Trophoblast cell (in vitro differentiated cells and primary cell): ENCODE measurements around the gene HYAL2.
A peak's percentile ranks its signal among the peaks of the same experiment; 100 is the strongest.

Source experiments
- DNase-seq, 2 donors: peaks; one replicate each; pipeline ENCODE4 v3.0.0-alpha.2; 2016
- H2AFZ ChIP-seq: 2 replicates; pipeline ENCODE4 v1.6.1; 2013; ENCODE audit warnings: low read length, moderate library complexity, mild to moderate bottlenecking; ENCODE audit not compliant: insufficient read depth, poor library complexity
- H2AK5ac ChIP-seq: 2 replicates; pipeline ENCODE4 v1.6.1; 2013; ENCODE audit warnings: mild to moderate bottlenecking, low read length
- H2BK120ac ChIP-seq: 2 replicates; pipeline ENCODE4 v1.6.1; 2013; ENCODE audit warnings: low read length, mild to moderate bottlenecking, moderate library complexity; ENCODE audit not compliant: insufficient read depth, poor library complexity
- H2BK12ac ChIP-seq: 2 replicates; pipeline ENCODE4 v1.6.1; 2013; ENCODE audit warnings: mild to moderate bottlenecking, low read length, moderate library complexity
- H2BK5ac ChIP-seq: 2 replicates; pipeline ENCODE4 v1.6.1; 2013; ENCODE audit warnings: low read length, low read depth, moderate library complexity, mild to moderate bottlenecking; ENCODE audit not compliant: poor library complexity
- H3K14ac ChIP-seq: 2 replicates; pipeline ENCODE4 v1.6.1; 2013; ENCODE audit warnings: mild to moderate bottlenecking, low read length
- H3K18ac ChIP-seq: 2 replicates; pipeline ENCODE4 v1.6.1; 2013; ENCODE audit warnings: mild to moderate bottlenecking, low read length
- H3K23ac ChIP-seq: 2 replicates; pipeline ENCODE4 v1.6.1; 2013; ENCODE audit warnings: low read length
- H3K27ac ChIP-seq: 2 replicates; pipeline ENCODE4 v1.5.1; 2013; ENCODE audit warnings: low read depth, mild to moderate bottlenecking, inconsistent platforms, low read length, moderate library complexity
- H3K27me3 ChIP-seq: 2 replicates; pipeline ENCODE4 v1.6.1; 2013; ENCODE audit warnings: inconsistent platforms, mild to moderate bottlenecking, low read length, moderate library complexity; ENCODE audit not compliant: insufficient read depth
- H3K36me3 ChIP-seq, 2 experiments: 1 replicate in 1 of 2; 2 replicates in 1 of 2; pipeline ENCODE4 v1.6.1; 2013; ENCODE audit warnings: low read length in 2 of 2, mild to moderate bottlenecking in 2 of 2, moderate library complexity in 1 of 2; ENCODE audit not compliant: insufficient read depth in 2 of 2, control insufficient read depth in 1 of 2
- H3K4ac ChIP-seq: 2 replicates; pipeline ENCODE4 v1.6.1; 2013; ENCODE audit warnings: low read depth, mild to moderate bottlenecking, low read length, moderate library complexity
- H3K4me1 ChIP-seq, 2 experiments: 1 replicate in 1 of 2; 2 replicates in 1 of 2; pipeline ENCODE4 v1.6.1; 2013; ENCODE audit warnings: low read length in 2 of 2, mild to moderate bottlenecking in 2 of 2, moderate library complexity in 1 of 2; ENCODE audit not compliant: insufficient read depth in 2 of 2, control insufficient read depth in 1 of 2
- H3K4me2 ChIP-seq: 2 replicates; pipeline ENCODE4 v1.6.1; 2013; ENCODE audit warnings: inconsistent platforms, mild to moderate bottlenecking, low read length, moderate library complexity
- H3K4me3 ChIP-seq: 2 replicates; pipeline ENCODE4 v1.5.1; 2013; ENCODE audit warnings: mild to moderate bottlenecking, low read depth, low read length, inconsistent platforms
- H3K79me1 ChIP-seq: one replicate; pipeline ENCODE4 v1.6.1; 2013; ENCODE audit warnings: low read length
- H3K79me2 ChIP-seq: 2 replicates; pipeline ENCODE4 v1.6.1; 2013; ENCODE audit warnings: low read length, mild to moderate bottlenecking; ENCODE audit not compliant: control insufficient read depth, insufficient read depth, poor library complexity
- H3K9ac ChIP-seq: 2 replicates; pipeline ENCODE4 v1.6.1; 2013; ENCODE audit warnings: mild to moderate bottlenecking, low read length
- H3K9me3 ChIP-seq: 2 replicates; pipeline ENCODE4 v1.6.1; 2013; ENCODE audit warnings: low read depth, mild to moderate bottlenecking, control low read depth, inconsistent platforms, low read length; ENCODE audit not compliant: insufficient read depth
- H4K12ac ChIP-seq: 2 replicates; pipeline ENCODE4 v1.6.1; 2013; ENCODE audit warnings: low read depth, mild to moderate bottlenecking, low read length, moderate library complexity
- H4K8ac ChIP-seq: 2 replicates; pipeline ENCODE4 v1.6.1; 2013; ENCODE audit warnings: low read depth, mild to moderate bottlenecking, low read length, moderate library complexity
- H4K91ac ChIP-seq: one replicate; pipeline ENCODE4 v1.6.1; 2013; ENCODE audit warnings: low read depth, mild to moderate bottlenecking, low read length, moderate library complexity
- WGBS: extraction: QIAGEN DNeasy Blood & Tissue Kit; methylation state at CpG from one replicate; pipeline ENCODE4 v1.1.7; 2013; ENCODE audit warnings: missing lambda C conversion rate; ENCODE audit not compliant: insufficient read length, insufficient coverage; ENCODE audit errors: extremely low coverage; 5-methylcytosine and 5-hydroxymethylcytosine counted together

Gene HYAL2

GRCh38 chr3:50334339-50335075 lies 12.0 kb upstream of the HYAL2 start:
- Histone ChIP-seq H3K9me3 (no peaks in the 10 kb centered on the region), H3K4me2 (no peak overlapping the region), H3K79me1 (peaks cover 12% of the 10 kb centered on the region), H3K27me3 (peaks cover 5% of the 10 kb centered on the region), H2BK5ac (no peak overlapping the region), H3K9ac (no peak overlapping the region), H2BK12ac (no peak overlapping the region), H4K8ac (no peak overlapping the region), H3K27ac (no peak overlapping the region), H3K4me3 (no peak overlapping the region), H3K36me3 (peaks cover 35 to 42% of the 10 kb centered on the region in 2 experiments), H2AFZ (no peak overlapping the region), H3K23ac (no peak overlapping the region), H3K18ac (no peak overlapping the region), H3K4me1 (peaks cover 14% of the 10 kb centered on the region in 2 experiments), H2AK5ac (no peak overlapping the region), H4K12ac (no peak overlapping the region), H3K4ac (peak overlapping the region; percentile 22), H3K14ac (no peak overlapping the region), H3K79me2 (peaks cover 20% of the 10 kb centered on the region), H2BK120ac (no peak overlapping the region), H4K91ac (no peak overlapping the region)
- no peak for DNase-seq
- WGBS = no CpG with 5 or more reads among the region's 5 CpGs

GRCh38 chr3:50333744-50334328 lies 11.3 kb upstream of the HYAL2 start:
- DNase-seq = no peak
- H3K4me2 ChIP-seq = no peak overlapping the region
- H3K4me1 ChIP-seq = peaks cover 14% of the 10 kb centered on the region in 2 experiments
- H2BK12ac ChIP-seq = no peak overlapping the region
- peaks cover 39 to 47% of the 10 kb centered on the region in 2 experiments for H3K36me3 ChIP-seq
- no peak overlapping the region for H4K12ac ChIP-seq
- no peak overlapping the region for H2BK5ac ChIP-seq
- H3K9ac ChIP-seq = no peak overlapping the region
- no peak overlapping the region for H3K27ac ChIP-seq
- WGBS = no CpG with 5 or more reads among the region's 12 CpGs
- no peak overlapping the region for H3K4me3 ChIP-seq
- no peaks in the 10 kb centered on the region for H3K9me3 ChIP-seq
- H2BK120ac ChIP-seq = no peak overlapping the region
- peak overlapping the region; percentile 8 for H3K4ac ChIP-seq
- no peak overlapping the region for H2AK5ac ChIP-seq
- no peak overlapping the region for H3K14ac ChIP-seq
- peak overlapping the region; percentile 26 for H3K18ac ChIP-seq
- no peak overlapping the region for H3K23ac ChIP-seq
- H3K79me1 ChIP-seq = peaks cover 12% of the 10 kb centered on the region
- peaks cover 20% of the 10 kb centered on the region for H3K79me2 ChIP-seq
- no peak overlapping the region for H4K8ac ChIP-seq
- H4K91ac ChIP-seq = no peak overlapping the region
- no peak overlapping the region for H2AFZ ChIP-seq
- peaks cover 3% of the 10 kb centered on the region for H3K27me3 ChIP-seq

DNA sequence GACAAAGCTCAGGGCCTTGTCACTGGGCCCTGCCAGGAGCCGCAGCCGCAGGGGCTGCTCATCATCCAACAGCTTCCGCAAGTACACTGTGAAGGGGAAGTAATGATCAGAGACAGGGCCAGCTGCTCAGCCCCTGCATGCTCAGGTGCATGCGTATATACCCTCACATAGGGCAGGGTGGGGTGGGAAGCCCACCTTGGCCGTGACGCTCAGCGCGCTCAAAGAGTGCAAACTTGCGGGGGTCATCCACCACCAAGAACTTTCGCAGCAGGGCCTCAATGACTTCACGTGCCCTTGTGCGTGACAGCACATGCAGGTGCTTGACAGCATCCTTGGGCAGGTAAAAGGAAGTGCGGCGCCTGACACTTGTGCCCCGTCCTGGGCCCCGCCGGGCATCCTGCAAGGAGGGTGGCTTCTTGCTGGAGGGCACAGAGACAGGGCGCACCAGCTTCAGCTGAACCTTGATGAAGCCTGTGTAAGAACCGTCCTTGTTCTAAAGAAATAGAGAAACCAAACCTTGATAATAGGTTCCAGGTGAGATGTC lies 8.9 kb upstream of the HYAL2 start:
- H3K4me3 ChIP-seq = peak overlapping the region; percentile 16
- peaks cover 8 to 15% of the 10 kb centered on the region in 2 experiments for H3K4me1 ChIP-seq
- no peak overlapping the region for H2AFZ ChIP-seq
- no peak overlapping the region for H3K18ac ChIP-seq
- H2AK5ac ChIP-seq = no peak overlapping the region
- H4K12ac ChIP-seq = no peak overlapping the region
- H3K4ac ChIP-seq = no peak overlapping the region
- no CpG with 5 or more reads among the region's 19 CpGs for WGBS
- H3K79me2 ChIP-seq = peaks cover 14% of the 10 kb centered on the region
- no peak overlapping the region for H3K9ac ChIP-seq
- no peak overlapping the region for H3K23ac ChIP-seq
- no peak overlapping the region for H3K4me2 ChIP-seq
- H3K27ac ChIP-seq = no peak overlapping the region
- no peak for DNase-seq
- H2BK120ac ChIP-seq = no peak overlapping the region
- no peak overlapping the region for H2BK5ac ChIP-seq
- H3K14ac ChIP-seq = no peak overlapping the region
- H2BK12ac ChIP-seq = no peak overlapping the region
- H3K36me3 ChIP-seq = peaks cover 39 to 47% of the 10 kb centered on the region in 2 experiments
- no peak overlapping the region for H4K91ac ChIP-seq
- no peak overlapping the region for H4K8ac ChIP-seq
- H3K79me1 ChIP-seq = peaks cover 3% of the 10 kb centered on the region
- no peaks in the 10 kb centered on the region for H3K27me3 ChIP-seq
- H3K9me3 ChIP-seq = no peaks in the 10 kb centered on the region

- no peak for DNase-seq
- no peak overlapping the region for H2BK12ac ChIP-seq
- H3K79me2 ChIP-seq = peaks cover 8% of the 10 kb centered on the region
- H3K18ac ChIP-seq = no peak overlapping the region
- peaks cover 49 to 55% of the 10 kb centered on the region in 2 experiments for H3K36me3 ChIP-seq
- no peak overlapping the region for H3K4me2 ChIP-seq
- H2BK120ac ChIP-seq = no peak overlapping the region
- no peak overlapping the region for H2AK5ac ChIP-seq
- no CpG with 5 or more reads among the region's 10 CpGs for WGBS
- H3K27me3 ChIP-seq = no peaks in the 10 kb centered on the region
- H3K4ac ChIP-seq = no peak overlapping the region
- H3K14ac ChIP-seq = no peak overlapping the region
- H3K9ac ChIP-seq = no peak overlapping the region
- peaks cover 2 to 6% of the 10 kb centered on the region in 2 experiments for H3K4me1 ChIP-seq
- no peak overlapping the region for H4K8ac ChIP-seq
- no peak overlapping the region for H2BK5ac ChIP-seq
- no peak overlapping the region for H3K4me3 ChIP-seq
- H4K91ac ChIP-seq = no peak overlapping the region
- H3K23ac ChIP-seq = no peak overlapping the region
- no peak overlapping the region for H4K12ac ChIP-seq
- H3K79me1 ChIP-seq = peaks cover 3% of the 10 kb centered on the region
- H3K27ac ChIP-seq = no peak overlapping the region
- no peaks in the 10 kb centered on the region for H3K9me3 ChIP-seq
- no peak overlapping the region for H2AFZ ChIP-seq
These were observed 7.8 kb upstream of the HYAL2 start for GRCh38 chr3:50330330-50330729.
